GM12878 (cell line): Measurements from ENCODE around the gene PLSCR3.

Source experiments
- CHD2 ChIP-seq: IDR thresholded peaks from 2 replicates; pipeline ENCODE4 v1.6.1; 2011; ENCODE audit warnings: low read depth, low read length, improper control_type of control experiment, borderline replicate concordance
- EGR1 ChIP-seq, 2 experiments: IDR thresholded peaks; 1 replicate in 1 of 2; 2 replicates in 1 of 2; pipeline ENCODE4 v1.6.1; 2011 to 2012; ENCODE audit warnings: low read depth in 2 of 2, low read length in 2 of 2, borderline replicate concordance in 1 of 2, mild to moderate bottlenecking in 1 of 2, moderate library complexity in 1 of 2
- IRF4 ChIP-seq: IDR thresholded peaks from 2 replicates; pipeline ENCODE4 v1.6.1; 2011; ENCODE audit warnings: low read depth, low read length
- POU2F2 ChIP-seq: IDR thresholded peaks from 3 replicates; pipeline ENCODE4 v1.6.1; 2011; ENCODE audit warnings: low read depth, mild to moderate bottlenecking, low read length, borderline replicate concordance
- RBBP5 ChIP-seq: fragments of 200-600 bp; sonication (generic); conservative IDR thresholded peaks from 2 replicates; pipeline ENCODE4 v1.6.1; 2016
- TF ChIP-seq, protein P1 (sequence below), 3 experiments: IDR thresholded peaks in 2 of 3; conservative IDR thresholded peaks in 1 of 3; 2 replicates each; pipeline ENCODE4 v1.5.1; 2011; ENCODE audit warnings: low read depth in 3 of 3, low read length in 3 of 3, mild to moderate bottlenecking in 3 of 3, control low read depth in 2 of 3, moderate library complexity in 2 of 3, inconsistent platforms in 1 of 3, mixed read lengths in 1 of 3; ENCODE audit not compliant: control insufficient read depth in 2 of 3, insufficient read depth in 1 of 3; ENCODE audit errors: extremely low read depth in 1 of 3
- TF ChIP-seq, protein P2 (sequence below): fragments of 450-650 bp; formaldehyde crosslinking; IDR thresholded peaks from 2 replicates; pipeline ENCODE4 v1.4.0; 2020; ENCODE audit warnings: mild to moderate bottlenecking, moderate library complexity
- TF ChIP-seq, protein P3 (sequence below): IDR thresholded peaks from 2 replicates; pipeline ENCODE4 v1.6.1; 2012; ENCODE audit warnings: low read length, inconsistent platforms

DNA sequence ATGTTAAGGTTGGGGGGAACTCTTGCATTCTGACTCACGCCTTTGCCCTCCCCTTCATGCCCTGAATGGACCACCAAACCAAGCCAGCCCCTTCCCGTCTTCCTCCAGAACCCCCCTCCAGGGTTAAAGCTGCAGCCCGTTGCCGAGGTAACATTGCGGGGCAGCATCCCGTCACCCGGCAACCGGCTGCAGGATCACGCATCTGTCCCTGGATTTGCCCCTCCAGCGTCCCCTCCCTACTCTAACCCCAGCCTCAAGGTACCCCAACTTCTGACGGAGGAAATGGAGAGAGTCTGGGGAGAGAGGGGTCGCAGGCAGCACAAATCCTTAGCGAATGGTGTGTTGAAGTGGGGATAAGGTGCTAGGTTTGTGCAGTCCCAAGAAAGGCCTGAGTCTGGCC, 12.8 kb upstream of the PLSCR3 start:
- TF ChIP-seq EGR1 (IDR thresholded peaks at IDR 0.05; ENCODE audit: borderline replicate concordance in 1 of 2, low read depth in 2 of 2, low read length in 2 of 2) (no peak), RBBP5 (no peak), IRF4 (no peak), POU2F2 (no peak), CHD2 (no peak)
- TF ChIP-seq, protein P1, sequence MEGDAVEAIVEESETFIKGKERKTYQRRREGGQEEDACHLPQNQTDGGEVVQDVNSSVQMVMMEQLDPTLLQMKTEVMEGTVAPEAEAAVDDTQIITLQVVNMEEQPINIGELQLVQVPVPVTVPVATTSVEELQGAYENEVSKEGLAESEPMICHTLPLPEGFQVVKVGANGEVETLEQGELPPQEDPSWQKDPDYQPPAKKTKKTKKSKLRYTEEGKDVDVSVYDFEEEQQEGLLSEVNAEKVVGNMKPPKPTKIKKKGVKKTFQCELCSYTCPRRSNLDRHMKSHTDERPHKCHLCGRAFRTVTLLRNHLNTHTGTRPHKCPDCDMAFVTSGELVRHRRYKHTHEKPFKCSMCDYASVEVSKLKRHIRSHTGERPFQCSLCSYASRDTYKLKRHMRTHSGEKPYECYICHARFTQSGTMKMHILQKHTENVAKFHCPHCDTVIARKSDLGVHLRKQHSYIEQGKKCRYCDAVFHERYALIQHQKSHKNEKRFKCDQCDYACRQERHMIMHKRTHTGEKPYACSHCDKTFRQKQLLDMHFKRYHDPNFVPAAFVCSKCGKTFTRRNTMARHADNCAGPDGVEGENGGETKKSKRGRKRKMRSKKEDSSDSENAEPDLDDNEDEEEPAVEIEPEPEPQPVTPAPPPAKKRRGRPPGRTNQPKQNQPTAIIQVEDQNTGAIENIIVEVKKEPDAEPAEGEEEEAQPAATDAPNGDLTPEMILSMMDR (IDR thresholded peaks at IDR 0.05 in 2 of 3, conservative IDR thresholded peaks at IDR 0.05 in 1 of 3; ENCODE audit: control insufficient read depth in 2 of 3, extremely low read depth in 1 of 3, insufficient read depth in 1 of 3, low read depth in 3 of 3, low read length in 3 of 3) = no peak
- TF ChIP-seq, protein P2, sequence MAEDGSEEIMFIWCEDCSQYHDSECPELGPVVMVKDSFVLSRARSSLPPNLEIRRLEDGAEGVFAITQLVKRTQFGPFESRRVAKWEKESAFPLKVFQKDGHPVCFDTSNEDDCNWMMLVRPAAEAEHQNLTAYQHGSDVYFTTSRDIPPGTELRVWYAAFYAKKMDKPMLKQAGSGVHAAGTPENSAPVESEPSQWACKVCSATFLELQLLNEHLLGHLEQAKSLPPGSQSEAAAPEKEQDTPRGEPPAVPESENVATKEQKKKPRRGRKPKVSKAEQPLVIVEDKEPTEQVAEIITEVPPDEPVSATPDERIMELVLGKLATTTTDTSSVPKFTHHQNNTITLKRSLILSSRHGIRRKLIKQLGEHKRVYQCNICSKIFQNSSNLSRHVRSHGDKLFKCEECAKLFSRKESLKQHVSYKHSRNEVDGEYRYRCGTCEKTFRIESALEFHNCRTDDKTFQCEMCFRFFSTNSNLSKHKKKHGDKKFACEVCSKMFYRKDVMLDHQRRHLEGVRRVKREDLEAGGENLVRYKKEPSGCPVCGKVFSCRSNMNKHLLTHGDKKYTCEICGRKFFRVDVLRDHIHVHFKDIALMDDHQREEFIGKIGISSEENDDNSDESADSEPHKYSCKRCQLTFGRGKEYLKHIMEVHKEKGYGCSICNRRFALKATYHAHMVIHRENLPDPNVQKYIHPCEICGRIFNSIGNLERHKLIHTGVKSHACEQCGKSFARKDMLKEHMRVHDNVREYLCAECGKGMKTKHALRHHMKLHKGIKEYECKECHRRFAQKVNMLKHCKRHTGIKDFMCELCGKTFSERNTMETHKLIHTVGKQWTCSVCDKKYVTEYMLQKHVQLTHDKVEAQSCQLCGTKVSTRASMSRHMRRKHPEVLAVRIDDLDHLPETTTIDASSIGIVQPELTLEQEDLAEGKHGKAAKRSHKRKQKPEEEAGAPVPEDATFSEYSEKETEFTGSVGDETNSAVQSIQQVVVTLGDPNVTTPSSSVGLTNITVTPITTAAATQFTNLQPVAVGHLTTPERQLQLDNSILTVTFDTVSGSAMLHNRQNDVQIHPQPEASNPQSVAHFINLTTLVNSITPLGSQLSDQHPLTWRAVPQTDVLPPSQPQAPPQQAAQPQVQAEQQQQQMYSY = no peak
- TF ChIP-seq, protein P3, sequence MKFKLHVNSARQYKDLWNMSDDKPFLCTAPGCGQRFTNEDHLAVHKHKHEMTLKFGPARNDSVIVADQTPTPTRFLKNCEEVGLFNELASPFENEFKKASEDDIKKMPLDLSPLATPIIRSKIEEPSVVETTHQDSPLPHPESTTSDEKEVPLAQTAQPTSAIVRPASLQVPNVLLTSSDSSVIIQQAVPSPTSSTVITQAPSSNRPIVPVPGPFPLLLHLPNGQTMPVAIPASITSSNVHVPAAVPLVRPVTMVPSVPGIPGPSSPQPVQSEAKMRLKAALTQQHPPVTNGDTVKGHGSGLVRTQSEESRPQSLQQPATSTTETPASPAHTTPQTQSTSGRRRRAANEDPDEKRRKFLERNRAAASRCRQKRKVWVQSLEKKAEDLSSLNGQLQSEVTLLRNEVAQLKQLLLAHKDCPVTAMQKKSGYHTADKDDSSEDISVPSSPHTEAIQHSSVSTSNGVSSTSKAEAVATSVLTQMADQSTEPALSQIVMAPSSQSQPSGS = no peak
